ENCODE measurements around the gene UNC13C.

- TF ChIP-seq EZH2 (IDR thresholded peaks at IDR 0.05) (no peak), TCF7L2 (IDR thresholded peaks at IDR 0.05; ENCODE audit: borderline replicate concordance, extremely low read depth, insufficient read depth, insufficient read length) (no peak), JUND (IDR thresholded peaks at IDR 0.05) (no peak), SP1 (IDR thresholded peaks at IDR 0.05; ENCODE audit: low read depth) (no peak)
- TF ChIP-seq, protein P1, sequence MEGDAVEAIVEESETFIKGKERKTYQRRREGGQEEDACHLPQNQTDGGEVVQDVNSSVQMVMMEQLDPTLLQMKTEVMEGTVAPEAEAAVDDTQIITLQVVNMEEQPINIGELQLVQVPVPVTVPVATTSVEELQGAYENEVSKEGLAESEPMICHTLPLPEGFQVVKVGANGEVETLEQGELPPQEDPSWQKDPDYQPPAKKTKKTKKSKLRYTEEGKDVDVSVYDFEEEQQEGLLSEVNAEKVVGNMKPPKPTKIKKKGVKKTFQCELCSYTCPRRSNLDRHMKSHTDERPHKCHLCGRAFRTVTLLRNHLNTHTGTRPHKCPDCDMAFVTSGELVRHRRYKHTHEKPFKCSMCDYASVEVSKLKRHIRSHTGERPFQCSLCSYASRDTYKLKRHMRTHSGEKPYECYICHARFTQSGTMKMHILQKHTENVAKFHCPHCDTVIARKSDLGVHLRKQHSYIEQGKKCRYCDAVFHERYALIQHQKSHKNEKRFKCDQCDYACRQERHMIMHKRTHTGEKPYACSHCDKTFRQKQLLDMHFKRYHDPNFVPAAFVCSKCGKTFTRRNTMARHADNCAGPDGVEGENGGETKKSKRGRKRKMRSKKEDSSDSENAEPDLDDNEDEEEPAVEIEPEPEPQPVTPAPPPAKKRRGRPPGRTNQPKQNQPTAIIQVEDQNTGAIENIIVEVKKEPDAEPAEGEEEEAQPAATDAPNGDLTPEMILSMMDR (IDR thresholded peaks at IDR 0.05 in 2 of 3, conservative IDR thresholded peaks at IDR 0.05 in 1 of 3; ENCODE audit: borderline replicate concordance in 1 of 3, insufficient read depth in 1 of 3, low read depth in 2 of 3, low read length in 2 of 3) = no peak
- TF ChIP-seq, protein P2, sequence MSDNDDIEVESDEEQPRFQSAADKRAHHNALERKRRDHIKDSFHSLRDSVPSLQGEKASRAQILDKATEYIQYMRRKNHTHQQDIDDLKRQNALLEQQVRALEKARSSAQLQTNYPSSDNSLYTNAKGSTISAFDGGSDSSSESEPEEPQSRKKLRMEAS (IDR thresholded peaks at IDR 0.05) = no peak
These were observed 277.9 kb downstream of the UNC13C start for GRCh38 chr15:54256190-54256589.

Data from HCT116 (cell line).